ENCODE results near the gene APPL2.
"Not testable (repeated sequence)": the region's sequence is repeated elsewhere in the genome, so short reads cannot be mapped to it uniquely, and the experiment has no call there.

The APPL2 gene

GRCh38 chr12:105256431-105256830 is 20.5 kb upstream of the APPL2 start:
- not testable (repeated sequence) for DNase-seq

- DNase-seq, result no peak
Observed at GRCh38 chr12:105256011-105256410, 20.0 kb upstream of the APPL2 start.

- DNase-seq, result no peak
Observed at GRCh38 chr12:105253866-105254513, 18.0 kb upstream of the APPL2 start.

GRCh38 chr12:105252901-105253300 is 16.9 kb upstream of the APPL2 start:
- DNase-seq, result no peak

- not testable (repeated sequence) for DNase-seq
Observed at GRCh38 chr12:105245776-105246427, 9.9 kb upstream of the APPL2 start.

- DNase-seq, result no peak
Observed at GRCh38 chr12:105245291-105245690, 9.3 kb upstream of the APPL2 start.

GRCh38 chr12:105240228-105240627 is 4.3 kb upstream of the APPL2 start:
- no peak for DNase-seq

GRCh38 chr12:105239304-105239703 is 3.3 kb upstream of the APPL2 start:
- no peak for DNase-seq

- no peak for DNase-seq
Observed at GRCh38 chr12:105237666-105238065, 1.7 kb upstream of the APPL2 start.

- DNase-seq, result no peak
Observed at GRCh38 chr12:105235281-105235731, 668 bp downstream of the APPL2 start.

- DNase-seq, result no peak
Observed at GRCh38 chr12:105234197-105234596, 1.8 kb downstream of the APPL2 start.

- peak; percentile 61 for DNase-seq
Observed at GRCh38 chr12:105233041-105233905, 2.7 kb downstream of the APPL2 start.

GRCh38 chr12:105231396-105231795 is 4.6 kb downstream of the APPL2 start:
- no peak for DNase-seq

GRCh38 chr12:105229371-105229770 is 6.6 kb downstream of the APPL2 start:
- no peak for DNase-seq

- no peak for DNase-seq
Observed at GRCh38 chr12:105228966-105229365, 7.0 kb downstream of the APPL2 start.

GRCh38 chr12:105228494-105228893 is 7.5 kb downstream of the APPL2 start:
- DNase-seq, result no peak

- no peak for DNase-seq
Observed at GRCh38 chr12:105227879-105228278, 8.1 kb downstream of the APPL2 start.

GRCh38 chr12:105226219-105226618 is 9.8 kb downstream of the APPL2 start:
- no peak for DNase-seq

- DNase-seq, result no peak
Observed at GRCh38 chr12:105225505-105226015, 10.4 kb downstream of the APPL2 start.

GRCh38 chr12:105224399-105224798 is 11.6 kb downstream of the APPL2 start:
- DNase-seq, result no peak

GRCh38 chr12:105223884-105224283 is 12.1 kb downstream of the APPL2 start:
- no peak for DNase-seq

- no peak for DNase-seq
Observed at GRCh38 chr12:105223352-105223845, 12.6 kb downstream of the APPL2 start.

- DNase-seq, result no peak
Observed at GRCh38 chr12:105222726-105223351, 13.1 kb downstream of the APPL2 start.

All from retina (tissue), 1 donor.